Germinal center (tissue), 1 donor: Measurements from ENCODE around the gene SH2D7.
A peak's percentile ranks its signal among the peaks of the same experiment; 100 is the strongest.

ENCODE experiments used
- DNase-seq: peaks from one replicate; pipeline ENCODE4 v3.0.0; 2012; ENCODE audit warnings: mixed read lengths, low spot score

SH2D7 gene

DNA sequence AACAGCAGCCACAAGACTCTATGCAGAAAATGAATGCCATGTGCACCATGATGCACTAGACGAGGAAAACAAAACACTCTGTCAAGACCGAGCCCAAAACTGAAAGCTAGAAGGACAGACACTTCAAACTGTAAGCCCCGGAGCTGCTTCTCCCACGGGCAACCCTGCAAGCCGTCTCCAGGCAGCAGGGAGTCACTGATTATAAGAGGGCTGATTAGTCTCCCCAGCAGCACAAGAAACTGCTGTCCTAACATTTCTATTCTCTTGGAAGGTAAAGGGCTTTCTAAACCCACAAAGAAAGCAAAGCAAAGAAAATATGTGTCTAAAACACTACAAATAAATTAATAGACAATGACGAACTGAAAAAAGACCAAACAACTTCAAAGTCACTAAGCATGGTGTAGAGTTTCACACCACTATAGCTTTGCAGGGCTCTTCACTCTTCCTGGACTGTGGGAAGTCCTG is 30.4 kb upstream of the SH2D7 start:
- no peak for DNase-seq

DNA sequence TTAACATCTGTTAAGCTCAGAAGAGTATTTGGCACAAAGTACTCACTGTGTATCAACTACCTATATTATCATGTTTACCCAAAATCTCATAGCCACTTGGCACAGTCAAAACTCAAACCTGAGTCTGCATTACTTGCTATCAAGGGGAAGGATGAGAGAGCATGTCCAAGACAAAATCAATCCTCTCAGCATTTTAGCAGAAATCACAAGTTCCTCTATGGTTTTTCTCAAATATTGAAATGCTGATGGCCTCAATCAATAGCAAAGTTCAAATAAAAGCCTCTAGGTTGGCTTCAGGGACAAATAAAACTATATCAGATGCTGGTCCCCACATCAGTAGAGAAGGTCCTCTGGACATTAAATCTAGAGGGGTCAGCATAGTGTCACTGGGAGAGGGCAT is 29.1 kb upstream of the SH2D7 start:
- DNase-seq, result no peak

DNA sequence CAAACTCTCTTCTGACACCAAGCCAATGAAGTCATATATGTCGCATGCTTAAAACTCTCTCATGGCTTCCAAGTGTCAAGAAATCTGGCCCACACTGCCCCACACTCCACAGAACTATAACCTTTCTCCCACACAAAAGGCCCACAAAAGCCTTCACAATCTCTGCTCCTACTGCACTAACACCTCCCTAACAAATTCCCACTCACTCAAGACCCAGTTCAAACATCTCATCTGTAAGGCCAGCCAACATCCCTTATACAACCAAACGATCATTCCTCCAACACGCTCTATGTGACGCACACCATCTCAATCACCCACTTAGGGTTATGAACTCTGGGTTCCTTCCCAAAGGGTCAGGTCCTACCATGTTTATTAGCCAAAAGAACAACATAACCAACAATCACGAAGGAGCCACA is 28.4 kb upstream of the SH2D7 start:
- DNase-seq, result no peak

DNA sequence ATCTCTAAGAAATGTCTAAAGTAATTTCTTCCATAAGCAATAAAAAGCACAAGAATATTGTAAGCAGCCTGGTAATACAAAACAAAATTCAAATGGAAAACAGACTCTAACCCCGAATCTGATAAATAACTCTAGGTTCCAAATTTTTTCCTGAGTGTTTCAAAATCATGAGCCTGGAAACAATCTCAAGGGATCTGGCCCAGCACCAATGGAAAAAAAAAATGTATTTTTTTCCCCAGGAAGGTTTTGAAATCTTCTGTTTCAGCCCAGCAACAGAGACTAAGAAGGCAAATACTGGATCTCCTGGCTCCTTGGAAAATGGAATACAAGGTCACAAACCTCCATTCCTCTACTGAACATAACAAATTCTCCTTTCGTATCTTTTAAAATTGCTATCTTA is 27.8 kb upstream of the SH2D7 start:
- DNase-seq, result no peak

DNA sequence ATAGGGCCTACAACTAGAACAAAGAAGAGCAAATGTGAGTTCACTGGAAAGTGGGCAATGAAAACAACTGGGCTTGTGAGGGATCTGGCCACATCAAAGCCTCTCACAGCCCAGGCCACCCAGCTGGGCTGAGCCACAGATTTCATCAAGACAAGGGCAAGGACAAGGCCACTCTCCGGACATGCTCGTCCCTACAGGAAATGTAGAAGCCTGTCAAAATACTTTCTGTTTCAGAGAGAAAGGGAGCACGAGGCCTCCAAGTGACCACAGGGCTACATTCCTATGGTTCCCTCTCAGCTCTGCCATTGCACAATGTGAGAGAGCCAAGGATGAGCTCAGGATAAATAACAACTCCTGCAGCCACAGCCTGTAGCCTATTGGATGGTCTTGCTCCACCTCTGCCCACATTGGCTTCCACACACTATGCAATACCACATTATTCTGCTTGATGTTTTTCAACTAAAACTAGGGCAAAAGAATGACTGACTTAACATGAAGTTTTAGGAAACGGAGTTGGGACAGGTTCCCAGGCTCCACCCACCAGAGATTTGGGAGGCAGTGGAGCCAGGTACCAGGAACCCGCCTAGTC is 27.0 kb upstream of the SH2D7 start:
- no peak for DNase-seq

DNA sequence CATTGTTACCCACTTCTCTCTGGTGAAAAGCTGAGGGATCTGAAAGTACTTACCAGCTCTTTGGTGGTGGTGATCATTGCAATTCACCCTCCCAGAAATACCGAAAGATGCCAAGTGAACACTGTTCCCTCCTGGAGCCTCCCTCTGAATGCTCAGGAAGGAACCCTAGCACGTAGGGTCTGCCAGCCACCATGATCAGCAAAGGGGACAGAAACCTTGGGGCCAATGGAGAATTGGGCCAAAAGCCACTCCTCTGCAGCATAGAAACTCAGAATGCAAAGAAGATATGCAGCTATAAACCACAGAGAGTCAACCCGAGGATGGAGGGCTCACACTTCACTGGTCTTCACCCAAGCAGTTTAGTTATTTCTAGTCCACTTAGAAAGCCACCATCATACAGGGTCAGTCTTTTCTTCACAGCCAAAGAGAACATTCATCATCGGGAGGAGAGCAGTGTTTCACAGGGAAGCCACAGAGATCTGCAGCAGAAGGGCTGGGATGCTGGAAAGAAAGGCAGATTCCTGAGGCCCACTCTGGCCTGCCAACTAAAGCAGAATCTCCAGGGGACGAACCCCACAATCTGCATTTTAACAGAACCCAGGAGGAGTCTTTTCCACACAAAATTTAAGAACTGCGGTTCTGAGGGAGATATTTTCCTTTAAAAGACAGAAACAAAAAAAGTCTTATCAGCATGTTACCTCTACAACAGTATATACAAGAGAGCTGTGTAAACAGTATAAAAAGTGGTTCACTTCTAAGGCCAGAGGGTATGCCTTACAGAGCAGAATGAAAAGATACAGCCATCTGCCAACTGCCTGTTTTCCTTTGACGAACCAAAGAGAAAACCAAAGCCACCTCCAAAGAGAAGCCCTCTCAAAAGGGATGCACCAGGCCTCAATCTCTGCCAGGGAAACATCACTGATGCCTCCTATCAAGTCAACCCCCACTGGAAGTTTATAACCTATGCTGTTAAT is 26.1 kb upstream of the SH2D7 start:
- DNase-seq, result peak; percentile 53

DNA sequence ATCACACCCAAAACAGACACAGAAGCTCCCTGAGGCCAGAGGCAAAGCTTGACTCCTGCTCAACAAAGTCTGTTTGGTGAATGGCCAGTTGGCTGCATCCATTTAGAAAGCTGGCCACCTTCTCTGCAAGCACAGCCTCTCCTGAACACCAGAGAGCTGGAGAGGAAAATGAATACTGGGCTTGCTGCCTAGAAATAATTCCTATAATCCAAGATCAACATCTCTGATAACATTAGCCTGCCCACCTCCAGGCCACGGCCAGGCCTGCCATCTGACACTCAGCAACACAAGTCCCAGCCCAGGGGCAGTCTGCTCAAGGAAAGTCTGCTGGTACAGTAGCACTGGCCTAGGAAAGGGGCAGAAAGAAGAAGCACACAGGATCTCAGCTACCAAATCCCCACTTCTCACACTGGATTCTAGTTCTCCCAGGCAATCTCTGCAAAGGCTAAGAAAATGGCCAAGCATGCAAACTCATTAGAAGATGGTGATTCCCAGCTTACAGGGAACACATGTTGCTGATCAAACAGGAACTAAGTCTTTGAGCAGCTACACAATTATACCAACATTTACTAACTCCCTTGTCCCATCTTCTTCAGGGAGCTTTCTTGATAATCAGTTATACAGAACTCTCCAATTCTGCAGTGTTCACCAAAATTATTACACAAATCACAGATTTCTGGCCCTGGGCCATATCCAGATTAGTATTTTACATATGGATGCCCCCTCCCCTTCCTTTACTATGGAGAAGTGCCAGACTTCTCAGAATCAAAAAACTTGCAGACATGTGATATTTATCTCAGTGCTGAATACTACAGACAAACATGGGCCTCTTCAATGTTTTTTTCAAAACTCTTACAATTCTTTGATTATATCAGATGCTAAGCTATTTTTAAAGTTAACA is 24.8 kb upstream of the SH2D7 start:
- no peak for DNase-seq

DNA sequence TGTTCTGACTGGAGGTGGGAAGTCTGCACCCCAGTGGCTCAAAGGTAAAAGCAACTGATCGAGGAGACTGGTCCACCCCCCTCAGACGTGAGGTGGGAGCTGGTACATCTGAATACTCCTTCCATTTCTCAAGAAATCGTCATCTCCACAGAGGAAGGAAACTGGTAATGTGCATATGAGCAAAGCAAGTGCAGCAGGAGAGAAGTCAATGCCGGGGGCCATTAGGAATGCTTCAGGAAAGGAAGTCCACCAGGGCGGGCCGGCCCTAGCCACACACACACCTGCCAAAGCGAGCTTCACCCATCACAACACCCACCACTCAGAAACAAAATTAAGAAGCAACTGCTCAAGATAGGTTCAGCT is 23.3 kb upstream of the SH2D7 start:
- no peak for DNase-seq

DNA sequence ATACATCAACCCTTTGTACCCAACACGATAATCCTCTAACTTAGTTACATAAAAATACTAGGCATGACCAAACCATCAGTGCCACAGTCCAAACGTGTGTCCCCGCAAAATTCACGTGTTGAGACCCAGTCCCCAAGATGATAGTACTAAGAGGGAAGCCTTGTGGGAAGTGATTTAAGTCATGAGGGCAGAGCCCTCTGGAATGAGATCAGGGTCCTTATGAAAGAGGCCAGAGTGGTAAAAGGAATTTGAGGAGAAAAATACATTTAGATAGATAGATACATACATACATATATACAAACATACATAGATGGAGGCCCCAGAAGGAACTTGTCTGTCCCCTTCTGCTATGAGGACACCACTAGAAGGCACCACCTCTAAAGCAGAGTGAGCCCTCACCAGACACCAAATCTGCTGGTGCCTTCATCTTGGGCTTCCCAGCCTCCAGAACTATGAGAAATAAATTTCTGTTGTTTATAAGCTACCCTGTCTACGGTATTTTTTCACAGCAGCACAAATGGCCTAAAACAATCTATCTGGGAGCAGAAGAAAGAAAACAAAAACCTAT is 22.8 kb upstream of the SH2D7 start:
- DNase-seq, result no peak

DNA sequence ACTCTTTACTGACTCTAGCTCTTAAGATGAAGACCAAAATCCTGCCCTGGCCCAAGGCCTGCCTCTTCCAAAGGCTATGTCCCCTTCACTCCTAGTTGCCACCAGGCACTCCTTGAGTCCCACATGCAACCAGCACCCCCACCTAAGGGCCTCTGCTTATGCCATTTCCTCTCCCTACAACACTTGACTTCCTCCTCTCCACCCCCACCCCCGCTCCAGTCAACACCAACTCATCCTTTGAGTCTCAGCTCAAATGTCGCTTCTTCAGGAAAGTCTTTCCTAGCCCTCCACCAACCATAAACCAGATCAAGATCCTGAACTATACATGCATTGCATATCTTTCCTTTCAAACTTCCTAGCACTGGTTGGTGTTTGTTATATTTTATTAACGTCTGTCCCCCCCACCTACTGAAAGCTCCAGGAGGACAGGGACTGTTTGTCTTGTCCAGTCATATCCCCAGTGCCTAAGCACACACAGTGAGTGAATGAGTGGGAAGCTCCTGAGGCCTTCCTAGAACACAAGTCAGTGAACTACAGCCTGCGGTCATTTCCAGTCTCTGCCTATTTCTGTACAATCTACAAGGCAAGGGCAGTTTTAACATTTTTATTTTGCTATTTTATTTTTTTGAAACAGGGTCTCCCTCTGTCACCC is 22.2 kb upstream of the SH2D7 start:
- no peak for DNase-seq

DNA sequence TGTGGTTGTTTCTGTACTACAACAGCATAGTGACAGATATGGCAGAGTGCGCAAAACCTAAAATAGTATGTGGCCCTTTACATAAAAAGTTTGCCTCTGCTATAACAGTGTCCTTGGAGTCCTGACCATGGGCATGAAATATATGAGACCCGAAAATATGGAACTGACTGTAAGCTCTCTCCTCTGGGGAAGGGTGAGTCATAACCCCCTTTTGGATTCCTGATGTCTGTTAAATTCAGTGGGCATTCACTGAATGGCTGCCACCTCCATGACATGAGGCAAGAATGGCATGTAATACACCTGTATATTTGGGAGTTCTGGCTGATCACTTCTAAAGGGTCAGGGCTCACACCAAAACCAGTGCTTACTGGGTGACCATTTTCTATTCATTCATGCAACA is 21.0 kb upstream of the SH2D7 start:
- DNase-seq, result no peak

DNA sequence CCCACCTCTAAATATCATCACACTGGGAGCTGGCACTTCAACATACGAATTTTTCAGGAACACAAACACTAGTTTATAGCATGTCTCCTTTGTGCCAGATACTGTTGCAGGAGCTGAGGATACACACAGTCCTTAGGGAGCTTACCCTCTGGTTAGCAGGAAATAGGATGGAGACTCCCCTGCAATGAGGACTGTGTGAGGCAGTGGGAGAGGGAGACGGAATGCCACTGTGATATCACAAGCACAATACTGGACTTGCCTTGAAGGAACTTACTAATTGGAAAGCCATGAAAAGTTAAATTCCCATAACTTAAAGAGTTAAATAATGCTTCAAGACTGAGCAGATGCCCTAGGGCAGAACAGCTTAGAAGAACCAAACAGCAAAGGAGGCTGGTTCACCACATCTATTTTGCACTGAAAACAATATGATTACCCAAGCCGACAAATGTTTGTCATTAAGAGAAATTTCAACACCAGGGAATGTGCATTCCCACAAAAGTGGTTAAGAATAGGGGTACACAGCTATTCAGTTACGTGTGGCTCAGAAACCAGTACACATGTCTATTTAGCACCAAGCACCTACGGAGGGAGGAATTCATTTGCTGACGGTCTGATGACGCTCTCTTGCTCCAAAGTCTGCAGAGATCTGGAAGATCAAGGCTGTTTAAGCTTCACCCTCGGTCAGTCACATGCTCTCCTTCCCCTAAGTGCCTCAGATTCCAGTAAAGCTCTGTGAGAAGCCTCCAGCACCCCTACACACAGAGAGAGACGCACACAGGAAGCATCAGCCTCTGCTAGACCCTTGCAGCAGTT is 20.1 kb upstream of the SH2D7 start:
- no peak for DNase-seq

DNA sequence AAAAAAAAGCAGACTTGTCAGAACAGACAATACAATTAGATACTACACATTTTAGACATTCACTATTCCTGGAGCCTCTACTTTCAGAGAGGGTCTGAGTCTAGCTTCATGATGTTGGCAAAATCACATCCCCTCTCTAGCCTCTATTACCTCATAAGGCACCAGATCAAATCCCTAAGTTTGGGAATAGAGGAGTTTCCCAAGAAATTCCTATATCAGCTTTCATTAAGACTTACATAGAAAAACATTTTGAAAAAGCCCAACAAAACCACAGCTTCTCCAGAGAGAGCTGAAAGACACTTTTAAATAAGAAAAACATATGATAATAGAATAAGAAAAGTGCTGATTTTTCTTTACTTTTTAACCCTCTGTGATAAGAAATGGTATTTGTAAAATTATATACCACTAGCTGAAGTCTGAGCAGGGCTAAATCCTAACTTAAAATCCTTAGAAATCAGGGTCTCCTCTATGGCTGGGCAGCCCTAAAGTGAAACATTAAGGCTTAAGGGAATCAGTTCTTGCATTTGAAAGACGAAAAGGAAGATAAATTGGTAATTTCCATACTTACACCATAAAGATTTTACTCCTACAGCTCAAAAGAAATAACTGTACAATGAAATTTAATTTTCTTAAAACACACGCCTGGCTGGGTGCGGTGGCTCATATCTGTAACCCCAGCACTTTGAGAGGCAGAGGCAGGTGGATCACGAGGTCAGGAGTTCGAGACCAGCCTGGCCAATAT is 19.1 kb upstream of the SH2D7 start:
- no peak for DNase-seq

DNA sequence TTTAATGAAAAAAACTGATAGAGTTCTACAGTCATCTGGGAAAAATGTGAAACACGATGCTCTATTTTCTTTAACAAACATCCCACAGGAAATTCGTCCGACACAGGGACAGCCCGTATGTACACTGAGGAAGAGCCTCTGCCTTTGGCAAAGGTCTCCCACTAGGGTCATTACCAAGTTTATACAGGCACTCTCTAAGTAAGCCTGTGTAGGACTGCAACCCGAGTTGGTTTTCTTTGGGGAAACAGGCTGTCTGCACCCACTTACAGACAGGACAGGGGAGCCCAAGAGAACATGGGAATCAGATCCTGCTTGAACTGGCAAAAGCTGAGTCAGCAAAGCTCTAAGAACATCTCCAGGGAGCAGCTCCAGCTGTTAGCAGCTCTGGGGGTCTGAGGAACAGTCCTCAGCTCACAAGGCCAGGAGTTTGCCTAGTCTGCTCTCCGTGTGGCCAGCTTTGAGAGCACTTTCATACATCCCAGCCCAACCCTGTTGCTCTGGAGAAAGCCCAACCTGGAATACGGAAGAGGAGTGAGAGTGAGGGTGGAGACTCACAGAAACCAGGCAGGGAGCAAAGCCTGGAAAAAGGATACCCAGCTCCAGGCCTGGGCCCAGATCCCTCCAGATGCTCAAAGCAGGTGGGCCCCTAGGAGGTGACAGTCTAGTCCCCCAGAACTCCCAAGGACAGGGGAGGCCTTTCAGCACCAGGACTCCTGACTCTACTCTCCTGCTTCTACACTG is 16.7 kb upstream of the SH2D7 start:
- no peak for DNase-seq

DNA sequence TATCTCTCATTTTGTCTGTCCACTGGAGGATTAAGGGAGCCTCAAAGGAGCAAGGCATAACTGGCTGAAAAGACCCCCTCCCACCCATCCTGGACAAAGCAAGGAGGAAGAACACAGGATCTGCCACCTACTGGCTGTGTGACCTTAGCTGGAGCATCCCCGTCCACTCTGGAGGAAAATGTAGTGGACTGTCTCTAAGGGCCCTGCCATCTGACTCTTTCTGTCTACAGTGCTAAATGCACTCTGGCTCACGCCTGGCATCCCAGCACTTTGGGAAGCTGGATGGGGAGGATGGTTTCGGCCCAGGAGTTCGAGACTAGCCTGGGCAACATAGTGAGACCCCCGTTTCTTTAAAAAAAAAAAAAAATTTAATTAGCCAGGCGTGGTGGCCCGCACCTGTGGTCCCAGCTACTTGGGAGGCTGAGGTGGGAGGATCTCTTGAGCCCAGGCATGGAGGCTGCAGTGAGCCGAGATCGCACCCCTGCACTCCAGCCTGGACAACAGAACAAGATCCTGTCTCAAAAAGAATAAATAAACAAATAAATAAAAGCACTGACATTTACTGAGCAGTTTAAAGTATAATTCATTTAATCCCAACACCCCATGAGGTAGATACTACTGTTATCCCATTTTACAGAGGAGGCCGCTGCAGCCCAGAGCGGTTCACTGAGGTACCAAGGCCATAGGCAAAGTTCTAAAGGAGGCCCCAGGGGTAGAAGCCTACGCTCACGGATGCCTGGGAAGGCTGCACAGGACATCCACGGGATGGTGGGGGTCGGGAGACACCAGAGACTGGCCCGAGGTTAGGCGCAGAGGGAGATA is 15.9 kb upstream of the SH2D7 start:
- DNase-seq, result no peak

DNA sequence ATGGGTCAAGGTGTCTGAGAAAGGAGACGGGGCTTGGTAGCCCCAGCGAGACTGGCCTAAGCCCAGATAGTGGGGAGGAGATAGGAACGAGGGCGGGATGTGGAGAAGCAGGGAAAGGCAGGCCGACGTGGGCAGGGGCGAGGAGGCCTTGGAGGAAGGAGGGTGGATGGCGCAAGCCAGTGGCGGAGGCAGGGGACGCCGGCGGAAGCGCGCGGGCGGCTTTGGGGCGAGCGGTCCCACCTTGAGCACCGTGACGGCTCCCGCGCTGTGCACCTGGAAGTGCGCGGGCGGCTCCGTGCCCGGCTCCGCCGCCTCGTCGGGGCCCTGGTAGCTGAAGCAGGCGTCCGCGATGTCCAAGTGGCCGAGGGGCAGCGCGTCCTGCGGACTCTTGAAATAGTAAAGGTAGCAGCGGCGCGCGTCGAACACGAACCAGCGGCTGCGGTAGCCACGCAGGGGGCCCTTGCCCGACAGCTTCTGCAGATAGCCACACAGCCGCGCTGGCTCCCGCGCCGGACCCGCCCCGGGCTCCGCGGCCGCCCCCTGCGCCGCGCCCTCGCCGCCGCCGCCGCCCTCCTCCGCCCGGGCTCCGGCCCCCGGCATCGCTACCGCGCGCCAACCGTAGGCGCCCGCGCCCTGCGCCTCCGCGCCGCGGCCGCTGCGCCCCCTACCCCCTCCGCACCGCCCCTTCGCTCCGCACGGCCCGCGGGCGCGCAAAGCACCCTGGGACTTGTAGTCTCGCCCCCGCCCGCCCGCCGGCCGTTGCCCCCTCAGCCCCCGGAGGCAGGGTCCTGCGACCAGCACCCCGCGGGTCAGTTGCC is 15.1 kb upstream of the SH2D7 start, which contains the start of gene TBC1D2B:
TSS of gene TBC1D2B (minus strand) at position 659 of the 818 bp plus-strand sequence. CDS start at position 600, 59 bp downstream.
- DNase-seq, result peak; percentile 78

DNA sequence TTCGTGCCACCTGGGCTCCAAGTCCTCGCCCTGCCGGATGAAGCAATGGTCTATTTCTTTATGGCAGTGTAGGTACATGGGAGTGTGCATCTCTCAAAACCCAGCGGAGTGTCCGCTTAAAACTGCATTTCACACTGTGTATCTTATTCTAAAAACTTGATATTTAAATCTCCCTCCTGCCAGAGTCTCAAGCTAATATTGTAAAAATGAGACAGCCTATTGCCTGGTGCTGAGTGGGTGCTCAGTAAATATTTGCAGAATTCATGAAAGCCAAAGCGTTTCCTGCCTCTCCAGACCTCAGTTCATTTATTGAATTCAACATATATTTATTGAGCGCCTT is 14.5 kb upstream of the SH2D7 start:
- no peak for DNase-seq
